Activated T-helper 1 cell treated with anti-CD3 and anti-CD28 coated beads, Interleukin-12 subunit alpha, Interleukin-12 subunit beta, Interleukin-2, Interleukin-4 antibody, amounts not matched to agents 30 ng/mL and 10 ng/mL and 1 ng/mL, durations not matched to agents 14 hours and 24 hours and 36 hours (primary cell): ENCODE measurements around the gene DTX4. TPM values are rescaled to one million over a fixed set of nuclear protein-coding genes. Genes with fewer than 3 reads are reported as not detected.

Experiments
- DNase-seq: peaks from one replicate; pipeline ENCODE4 v3.0.0; 2021; ENCODE audit warnings: low spot score
- H3K27ac Mint-ChIP-seq: one replicate; pipeline ENCODE4 v1.8.0; 2021; ENCODE audit warnings: mild to moderate bottlenecking, mixed read lengths
- H3K27me3 Mint-ChIP-seq: one replicate; pipeline ENCODE4 v1.8.0; 2022; ENCODE audit warnings: mild to moderate bottlenecking, moderate library complexity, mixed read lengths; ENCODE audit not compliant: insufficient read depth
- H3K36me3 Mint-ChIP-seq: one replicate; pipeline ENCODE4 v1.8.0; 2021; ENCODE audit warnings: low read depth, mixed read lengths
- H3K4me1 Mint-ChIP-seq: one replicate; pipeline ENCODE4 v1.8.0; 2021; ENCODE audit warnings: low read depth, mixed read lengths
- H3K4me3 Mint-ChIP-seq: one replicate; pipeline ENCODE4 v1.8.0; 2021; ENCODE audit warnings: mild to moderate bottlenecking, moderate library complexity, mixed read lengths
- H3K9me3 Mint-ChIP-seq: one replicate; pipeline ENCODE4 v1.8.0; 2021; ENCODE audit warnings: mixed read lengths
- intact Hi-C: fragments of 100-400 bp; cut with micrococcal nuclease; formaldehyde crosslinking; loops from one replicate; pipeline ENCODE4 v1.15.1; 2024
- total RNA-seq: library from RNA; stranded (reverse); gene quantifications from 2 replicates; pipeline ENCODE4 v1.2.3, GENCODE V29; 2022

DTX4 gene
- total RNA-seq, 1 donor from 2014 or later: 0.05 TPM

GRCh38 chr11:59187035-59187434 lies 15.1 kb downstream of the DTX4 start:
- Mint-ChIP-seq H3K4me1 (no peaks in the 10 kb centered on the region), H3K36me3 (no peaks in the 10 kb centered on the region), H3K27me3 (peaks cover 9% of the 10 kb centered on the region), H3K9me3 (no peaks in the 10 kb centered on the region), H3K4me3 (no peak overlapping the region), H3K27ac (no peak overlapping the region)
- intact Hi-C loops: loop anchor here (2.0 kb wide), 1 partner anchor 22 kb away; no protein-coding TSS in a partner anchor
- DNase-seq: no peak

- Mint-ChIP-seq H3K4me1 (no peaks in the 10 kb centered on the region), H3K27me3 (peaks cover 9% of the 10 kb centered on the region), H3K4me3 (no peak overlapping the region), H3K27ac (no peak overlapping the region), H3K36me3 (no peaks in the 10 kb centered on the region), H3K9me3 (no peaks in the 10 kb centered on the region)
- no peak for DNase-seq
- intact Hi-C loops: loop anchor here (2.0 kb wide), 1 partner anchor 21 kb away; no protein-coding TSS in a partner anchor
Measured at GRCh38 chr11:59187587-59187986, 15.7 kb downstream of the DTX4 start.

- DNase-seq: no peak
- no peak overlapping the region for H3K27ac Mint-ChIP-seq
- no peak overlapping the region for H3K4me3 Mint-ChIP-seq
- H3K4me1 Mint-ChIP-seq: no peaks in the 10 kb centered on the region
- H3K36me3 Mint-ChIP-seq: no peaks in the 10 kb centered on the region
- no peaks in the 10 kb centered on the region for H3K9me3 Mint-ChIP-seq
- intact Hi-C loops: no loop called here
- H3K27me3 Mint-ChIP-seq: peaks cover 10% of the 10 kb centered on the region
Measured at GRCh38 chr11:59188954-59189353, 17.0 kb downstream of the DTX4 start.

- Mint-ChIP-seq H3K27me3 (peaks cover 11% of the 10 kb centered on the region), H3K9me3 (no peaks in the 10 kb centered on the region), H3K4me3 (no peak overlapping the region), H3K4me1 (no peaks in the 10 kb centered on the region), H3K27ac (no peak overlapping the region), H3K36me3 (no peaks in the 10 kb centered on the region)
- intact Hi-C loops: no loop called here
- DNase-seq: no peak
Measured at GRCh38 chr11:59189986-59190385, 18.1 kb downstream of the DTX4 start.

- H3K27ac Mint-ChIP-seq: no peak overlapping the region
- intact Hi-C loops: no loop called here
- no peak overlapping the region for H3K4me3 Mint-ChIP-seq
- no peak for DNase-seq
- no peaks in the 10 kb centered on the region for H3K4me1 Mint-ChIP-seq
- H3K9me3 Mint-ChIP-seq: no peaks in the 10 kb centered on the region
- no peaks in the 10 kb centered on the region for H3K36me3 Mint-ChIP-seq
- H3K27me3 Mint-ChIP-seq: peaks cover 11% of the 10 kb centered on the region
Measured at GRCh38 chr11:59191095-59191494, 19.2 kb downstream of the DTX4 start.

GRCh38 chr11:59191890-59192289 lies 20.0 kb downstream of the DTX4 start:
- Mint-ChIP-seq H3K4me1 (no peaks in the 10 kb centered on the region), H3K27me3 (peaks cover 11% of the 10 kb centered on the region), H3K4me3 (no peak overlapping the region), H3K36me3 (no peaks in the 10 kb centered on the region), H3K9me3 (no peaks in the 10 kb centered on the region), H3K27ac (no peak overlapping the region)
- intact Hi-C loops: no loop called here
- no peak for DNase-seq

GRCh38 chr11:59192446-59193020 lies 20.6 kb downstream of the DTX4 start:
- Mint-ChIP-seq H3K27me3 (peaks cover 17% of the 10 kb centered on the region), H3K9me3 (no peaks in the 10 kb centered on the region), H3K36me3 (peaks cover 4% of the 10 kb centered on the region), H3K4me1 (no peaks in the 10 kb centered on the region), H3K4me3 (no peak overlapping the region), H3K27ac (no peak overlapping the region)
- intact Hi-C loops: no loop called here
- no peak for DNase-seq

GRCh38 chr11:59193587-59194130 lies 21.7 kb downstream of the DTX4 start:
- no peak for DNase-seq
- intact Hi-C loops: no loop called here
- Mint-ChIP-seq H3K27me3 (peaks cover 14% of the 10 kb centered on the region), H3K9me3 (no peaks in the 10 kb centered on the region), H3K27ac (no peak overlapping the region), H3K4me3 (no peak overlapping the region), H3K36me3 (peaks cover 4% of the 10 kb centered on the region), H3K4me1 (no peaks in the 10 kb centered on the region)

GRCh38 chr11:59195586-59195985 lies 23.7 kb downstream of the DTX4 start:
- H3K9me3 Mint-ChIP-seq: no peaks in the 10 kb centered on the region
- H3K4me3 Mint-ChIP-seq: no peak overlapping the region
- H3K27ac Mint-ChIP-seq: no peak overlapping the region
- H3K4me1 Mint-ChIP-seq: peaks cover 11% of the 10 kb centered on the region
- intact Hi-C loops: no loop called here
- H3K36me3 Mint-ChIP-seq: peaks cover 4% of the 10 kb centered on the region
- peaks cover 9% of the 10 kb centered on the region for H3K27me3 Mint-ChIP-seq
- DNase-seq: no peak

- H3K27me3 Mint-ChIP-seq: peaks cover 9% of the 10 kb centered on the region
- no peaks in the 10 kb centered on the region for H3K9me3 Mint-ChIP-seq
- H3K27ac Mint-ChIP-seq: no peak overlapping the region
- H3K36me3 Mint-ChIP-seq: peaks cover 4% of the 10 kb centered on the region
- no peak for DNase-seq
- H3K4me1 Mint-ChIP-seq: peaks cover 11% of the 10 kb centered on the region
- no peak overlapping the region for H3K4me3 Mint-ChIP-seq
- intact Hi-C loops: no loop called here
Measured at GRCh38 chr11:59196777-59197176, 24.8 kb downstream of the DTX4 start.

GRCh38 chr11:59197991-59198390 lies 26.1 kb downstream of the DTX4 start:
- no peak overlapping the region for H3K27ac Mint-ChIP-seq
- H3K4me3 Mint-ChIP-seq: no peak overlapping the region
- H3K4me1 Mint-ChIP-seq: peaks cover 11% of the 10 kb centered on the region
- no peaks in the 10 kb centered on the region for H3K9me3 Mint-ChIP-seq
- DNase-seq: no peak
- peaks cover 12% of the 10 kb centered on the region for H3K27me3 Mint-ChIP-seq
- peaks cover 4% of the 10 kb centered on the region for H3K36me3 Mint-ChIP-seq
- intact Hi-C loops: no loop called here

- Mint-ChIP-seq H3K4me1 (peaks cover 11% of the 10 kb centered on the region), H3K4me3 (no peak overlapping the region), H3K36me3 (peaks cover 4% of the 10 kb centered on the region), H3K9me3 (no peaks in the 10 kb centered on the region), H3K27me3 (peaks cover 12% of the 10 kb centered on the region), H3K27ac (no peak overlapping the region)
- intact Hi-C loops: no loop called here
- DNase-seq: no peak
Measured at GRCh38 chr11:59198726-59199125, 26.8 kb downstream of the DTX4 start.

- DNase-seq: no peak
- H3K27me3 Mint-ChIP-seq: peaks cover 12% of the 10 kb centered on the region
- H3K4me1 Mint-ChIP-seq: peaks cover 11% of the 10 kb centered on the region
- H3K4me3 Mint-ChIP-seq: no peak overlapping the region
- peaks cover 4% of the 10 kb centered on the region for H3K36me3 Mint-ChIP-seq
- no peaks in the 10 kb centered on the region for H3K9me3 Mint-ChIP-seq
- H3K27ac Mint-ChIP-seq: no peak overlapping the region
- intact Hi-C loops: no loop called here
Measured at GRCh38 chr11:59199546-59200422, 27.9 kb downstream of the DTX4 start.
